Hepatocyte (in vitro differentiated cells): ENCODE data around the gene FCHSD2. TPM values are rescaled to one million over a fixed set of nuclear protein-coding genes. Genes with fewer than 3 reads are reported as not detected.

Source experiments
- DNase-seq: peaks from one replicate; pipeline ENCODE4 v3.0.0-alpha.2; 2016; ENCODE audit warnings: low spot score
- H2AFZ ChIP-seq: fragments of 200-600 bp; sonication (generic); 2 replicates; pipeline ENCODE4 v1.6.0; 2016; ENCODE audit warnings: antibody characterized with exemption, mild to moderate bottlenecking
- H3K27ac ChIP-seq: fragments of 200-600 bp; sonication (generic); 2 replicates; pipeline ENCODE4 v1.5.1; 2016; ENCODE audit warnings: mild to moderate bottlenecking
- H3K27me3 ChIP-seq: fragments of 200-600 bp; sonication (generic); 2 replicates; pipeline ENCODE4 v1.6.1; 2016
- H3K36me3 ChIP-seq: fragments of 200-600 bp; sonication (generic); replicated peaks from 2 replicates; pipeline ENCODE4 v1.5.1; 2016; ENCODE audit warnings: low read depth; ENCODE audit not compliant: insufficient read depth
- H3K4me1 ChIP-seq: fragments of 200-600 bp; sonication (generic); 2 replicates; pipeline ENCODE4 v1.5.1; 2016; ENCODE audit warnings: mild to moderate bottlenecking, moderate library complexity; ENCODE audit not compliant: insufficient read depth
- H3K4me2 ChIP-seq: fragments of 200-600 bp; sonication (generic); 2 replicates; pipeline ENCODE4 v1.6.0; 2016
- H3K4me3 ChIP-seq: fragments of 200-600 bp; sonication (generic); 2 replicates; pipeline ENCODE4 v1.5.1; 2016; ENCODE audit warnings: mild to moderate bottlenecking
- H3K79me2 ChIP-seq: fragments of 200-600 bp; sonication (generic); 2 replicates; pipeline ENCODE4 v1.6.0; 2017; ENCODE audit warnings: mild to moderate bottlenecking
- H3K9me2 ChIP-seq: fragments of 200-600 bp; sonication (generic); replicated peaks from 2 replicates; pipeline ENCODE4 v1.6.0; 2017; ENCODE audit warnings: mild to moderate bottlenecking; ENCODE audit not compliant: insufficient read depth
- H3K9me3 ChIP-seq: fragments of 200-600 bp; sonication (generic); 2 replicates; pipeline ENCODE4 v1.5.1; 2016; ENCODE audit warnings: low read depth, mild to moderate bottlenecking
- H4K20me1 ChIP-seq: fragments of 200-600 bp; sonication (generic); 2 replicates; pipeline ENCODE4 v1.6.0; 2016; ENCODE audit warnings: mild to moderate bottlenecking; ENCODE audit not compliant: insufficient read depth, poor library complexity, severe bottlenecking
- CTCF ChIP-seq: fragments of 200-600 bp; sonication (generic); IDR thresholded peaks from 2 replicates; pipeline ENCODE4 v1.5.1; 2016; ENCODE audit warnings: antibody characterized with exemption, mild to moderate bottlenecking; ENCODE audit not compliant: poor library complexity
- EZH2 ChIP-seq: fragments of 200-600 bp; sonication (generic); IDR thresholded peaks from 2 replicates; pipeline ENCODE4 v1.6.1; 2016; ENCODE audit warnings: antibody characterized with exemption, mild to moderate bottlenecking, borderline replicate concordance
- EZH2phosphoT487 ChIP-seq: fragments of 200-600 bp; sonication (generic); IDR thresholded peaks from one replicate; pipeline ENCODE4 v1.6.1; 2018; ENCODE audit warnings: antibody characterized with exemption, mild to moderate bottlenecking, low read depth, moderate library complexity; ENCODE audit not compliant: unreplicated experiment, severe bottlenecking
- WGBS: methylation state at CpG from one replicate; pipeline ENCODE4 v1.1.6; 2016; ENCODE audit warnings: low lambda C conversion rate; ENCODE audit errors: missing lambda C conversion rate; 5-methylcytosine and 5-hydroxymethylcytosine counted together
- polyA plus RNA-seq: library from polyadenylated mRNA; unstranded; fragments of >200 nt; fragmentation: Nextera tagmentation; extraction: Ambion mirVana; gene quantifications from 2 replicates; pipeline ENCODE4 v1.2.1, GENCODE V29; 2016
- total RNA-seq: library from RNA; depleted of rRNA; stranded (reverse); fragments of >200 nt; gene quantifications from 2 replicates; pipeline ENCODE4 v1.2.3, GENCODE V29; 2014

FCHSD2 gene
- total and polyA plus RNA-seq, 2 experiments from 2014 or later: 9.1 to 13.1 TPM

- H4K20me1 ChIP-seq: no peaks in the 10 kb centered on the region
- H2AFZ ChIP-seq: no peak overlapping the region
- no peak for DNase-seq
- peak overlapping the region; percentile 43 for H3K27ac ChIP-seq
- no peak overlapping the region for H3K4me3 ChIP-seq
- no peak for TF ChIP-seq CTCF
- TF ChIP-seq EZH2: no peak
- no peak for TF ChIP-seq EZH2phosphoT487
- no peaks in the 10 kb centered on the region for H3K27me3 ChIP-seq
- no peak overlapping the region for H3K4me2 ChIP-seq
- H3K9me2 ChIP-seq: no peaks in the 10 kb centered on the region
- no peaks in the 10 kb centered on the region for H3K79me2 ChIP-seq
- H3K9me3 ChIP-seq: no peaks in the 10 kb centered on the region
- peaks cover under 1% of the 10 kb centered on the region for H3K4me1 ChIP-seq
- no peaks in the 10 kb centered on the region for H3K36me3 ChIP-seq
- WGBS: 86% methylated on average over 6 of the region's 6 CpGs
These were observed 10.2 kb upstream of the FCHSD2 start for GRCh38 chr11:73152086-73152853.

- H4K20me1 ChIP-seq: no peaks in the 10 kb centered on the region
- no peaks in the 10 kb centered on the region for H3K4me1 ChIP-seq
- no peak for TF ChIP-seq EZH2phosphoT487
- no peak for TF ChIP-seq CTCF
- TF ChIP-seq EZH2: no peak
- no peak overlapping the region for H2AFZ ChIP-seq
- no peaks in the 10 kb centered on the region for H3K79me2 ChIP-seq
- no peak overlapping the region for H3K4me3 ChIP-seq
- no peak overlapping the region for H3K27ac ChIP-seq
- 94% methylated on average over 6 of the region's 6 CpGs for WGBS
- H3K9me2 ChIP-seq: no peaks in the 10 kb centered on the region
- no peak for DNase-seq
- no peaks in the 10 kb centered on the region for H3K36me3 ChIP-seq
- no peak overlapping the region for H3K4me2 ChIP-seq
- no peaks in the 10 kb centered on the region for H3K27me3 ChIP-seq
- H3K9me3 ChIP-seq: no peaks in the 10 kb centered on the region
These were observed 9.3 kb upstream of the FCHSD2 start for GRCh38 chr11:73151416-73151815.

- Histone ChIP-seq H3K27ac (no peak overlapping the region), H3K4me3 (no peak overlapping the region), H3K4me1 (peaks cover under 1% of the 10 kb centered on the region), H3K79me2 (no peaks in the 10 kb centered on the region), H3K9me3 (no peaks in the 10 kb centered on the region), H3K36me3 (no peaks in the 10 kb centered on the region), H2AFZ (no peak overlapping the region), H4K20me1 (no peaks in the 10 kb centered on the region), H3K4me2 (no peak overlapping the region), H3K27me3 (no peaks in the 10 kb centered on the region), H3K9me2 (no peaks in the 10 kb centered on the region)
- DNase-seq: no peak
- WGBS: 68% methylated on average over 2 of the region's 2 CpGs
- TF ChIP-seq EZH2phosphoT487: no peak
These were observed 7.0 kb upstream of the FCHSD2 start for GRCh38 chr11:73149105-73149504.

- Histone ChIP-seq H3K36me3 (no peaks in the 10 kb centered on the region), H3K4me3 (no peak overlapping the region), H4K20me1 (no peaks in the 10 kb centered on the region), H2AFZ (no peak overlapping the region), H3K9me2 (no peaks in the 10 kb centered on the region), H3K79me2 (no peaks in the 10 kb centered on the region), H3K9me3 (no peaks in the 10 kb centered on the region), H3K27ac (no peak overlapping the region), H3K4me1 (peaks cover 10% of the 10 kb centered on the region), H3K4me2 (no peak overlapping the region), H3K27me3 (no peaks in the 10 kb centered on the region)
- DNase-seq: no peak
- WGBS: 86% methylated on average over 14 of the region's 15 CpGs
- TF ChIP-seq CTCF: no peak
- no peak for TF ChIP-seq EZH2
- no peak for TF ChIP-seq EZH2phosphoT487
These were observed 5.9 kb upstream of the FCHSD2 start for GRCh38 chr11:73147771-73148681.
